GM10248 (cell line): Measurements from ENCODE around the gene SMAD3.

Experiments used
- CTCF ChIA-PET: fragments of 300-600 bp; sonication (Branson Sonifier 250); formaldehyde crosslinking; extraction: SDS; loops from one replicate; lab custom pipeline; 2021; ENCODE audit warnings: antibody characterized with exemption; lab: Yijun Ruan, JAX
- POLR2A ChIA-PET: fragments of 350-650 bp; sonication (Branson Sonifier 250); formaldehyde crosslinking; extraction: SDS; loops from one replicate; lab custom pipeline; 2020; ENCODE audit warnings: antibody characterized with exemption; lab: Yijun Ruan, JAX
- DNase-seq: peaks from one replicate; pipeline ENCODE4 v3.0.0; 2012; ENCODE audit errors: extremely low spot score
- TF ChIP-seq, protein P1 (sequence below): IDR thresholded peaks from 2 replicates; pipeline ENCODE4 v1.5.1; 2012; ENCODE audit warnings: mild to moderate bottlenecking, low read depth; ENCODE audit errors: extremely low read depth, missing control alignments, control extremely low read depth

Gene SMAD3

DNA sequence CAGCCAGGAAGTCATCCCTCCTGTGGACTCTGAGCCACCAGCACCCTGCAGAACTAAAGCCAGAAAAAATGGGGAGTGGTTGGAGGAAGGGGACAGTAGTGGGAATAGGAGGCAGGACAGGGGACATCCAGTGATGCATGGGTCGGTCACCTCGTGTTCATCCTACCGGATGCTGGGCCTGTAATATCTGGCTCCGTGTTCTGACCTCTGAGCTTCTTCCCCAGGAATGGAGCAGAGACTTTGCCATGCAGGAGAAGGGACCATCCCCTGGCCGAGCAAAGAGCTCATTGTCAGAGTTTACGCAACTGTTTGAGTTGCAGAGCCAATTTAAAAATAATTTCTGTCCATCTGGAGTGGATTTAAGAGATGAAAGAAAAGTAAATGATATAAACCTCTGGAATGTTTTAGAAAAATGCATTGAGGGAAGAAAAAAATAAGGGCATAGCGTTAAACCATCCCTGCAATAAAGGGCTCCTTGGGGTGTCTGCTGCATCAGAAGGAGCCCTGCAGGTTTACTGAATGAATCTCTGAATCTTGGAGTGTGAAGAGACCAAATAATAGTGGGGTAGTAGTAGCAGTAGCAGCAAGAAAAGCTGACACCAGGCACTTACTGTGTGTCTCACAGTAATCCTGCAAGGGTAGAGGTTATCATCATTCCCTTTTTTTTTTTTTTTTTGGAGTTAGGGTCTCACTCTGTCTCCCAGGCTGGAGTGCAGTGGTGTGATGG, 118.2 kb downstream of the SMAD3 start:
- ChIA-PET POLR2A (no interaction called here), CTCF (interaction anchor here (1.3 to 1.8 kb wide), 2 partner anchors 15 to 237 kb away, joined by 5 to 6 read pairs; no protein-coding TSS in a partner anchor)
- no peak for DNase-seq
- TF ChIP-seq, protein P1, sequence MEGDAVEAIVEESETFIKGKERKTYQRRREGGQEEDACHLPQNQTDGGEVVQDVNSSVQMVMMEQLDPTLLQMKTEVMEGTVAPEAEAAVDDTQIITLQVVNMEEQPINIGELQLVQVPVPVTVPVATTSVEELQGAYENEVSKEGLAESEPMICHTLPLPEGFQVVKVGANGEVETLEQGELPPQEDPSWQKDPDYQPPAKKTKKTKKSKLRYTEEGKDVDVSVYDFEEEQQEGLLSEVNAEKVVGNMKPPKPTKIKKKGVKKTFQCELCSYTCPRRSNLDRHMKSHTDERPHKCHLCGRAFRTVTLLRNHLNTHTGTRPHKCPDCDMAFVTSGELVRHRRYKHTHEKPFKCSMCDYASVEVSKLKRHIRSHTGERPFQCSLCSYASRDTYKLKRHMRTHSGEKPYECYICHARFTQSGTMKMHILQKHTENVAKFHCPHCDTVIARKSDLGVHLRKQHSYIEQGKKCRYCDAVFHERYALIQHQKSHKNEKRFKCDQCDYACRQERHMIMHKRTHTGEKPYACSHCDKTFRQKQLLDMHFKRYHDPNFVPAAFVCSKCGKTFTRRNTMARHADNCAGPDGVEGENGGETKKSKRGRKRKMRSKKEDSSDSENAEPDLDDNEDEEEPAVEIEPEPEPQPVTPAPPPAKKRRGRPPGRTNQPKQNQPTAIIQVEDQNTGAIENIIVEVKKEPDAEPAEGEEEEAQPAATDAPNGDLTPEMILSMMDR, result no peak

DNA sequence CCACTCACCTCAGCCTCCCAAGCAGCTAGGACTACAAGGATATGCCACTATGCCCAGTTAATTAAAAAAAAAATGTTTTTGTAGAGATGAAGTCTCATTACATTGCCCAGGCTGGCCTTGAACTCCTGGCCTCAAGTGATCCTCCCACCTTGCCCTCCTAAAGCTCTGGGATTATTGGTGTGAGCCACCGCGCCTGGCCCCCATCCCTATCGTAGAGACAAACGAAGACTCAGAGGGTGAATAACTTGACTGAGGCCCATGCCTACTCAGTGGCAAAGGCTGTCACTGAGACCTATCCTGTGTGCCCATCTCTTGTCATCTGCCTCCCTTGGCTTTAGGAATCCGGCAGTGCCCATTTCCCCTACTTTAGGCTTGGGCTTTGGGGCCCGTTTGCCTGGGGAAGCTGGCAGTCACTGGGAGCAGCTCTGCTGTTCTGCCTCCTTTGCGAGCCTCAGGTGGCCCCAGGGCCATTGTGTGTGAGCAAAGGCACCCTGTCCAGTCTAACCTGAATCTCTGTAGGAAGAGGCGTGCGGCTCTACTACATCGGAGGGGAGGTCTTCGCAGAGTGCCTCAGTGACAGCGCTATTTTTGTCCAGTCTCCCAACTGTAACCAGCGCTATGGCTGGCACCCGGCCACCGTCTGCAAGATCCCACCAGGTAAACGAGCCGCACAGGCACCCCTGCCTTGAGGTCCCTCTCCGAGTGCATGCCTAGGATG, 119.0 kb downstream of the SMAD3 start:
- POLR2A ChIA-PET, result no interaction called here
- TF ChIP-seq, protein P1, result no peak
- no peak for DNase-seq
- CTCF ChIA-PET, result interaction anchor here (1.3 kb wide), 1 partner anchor 14 kb away, joined by 6 read pairs; no protein-coding TSS in a partner anchor

DNA sequence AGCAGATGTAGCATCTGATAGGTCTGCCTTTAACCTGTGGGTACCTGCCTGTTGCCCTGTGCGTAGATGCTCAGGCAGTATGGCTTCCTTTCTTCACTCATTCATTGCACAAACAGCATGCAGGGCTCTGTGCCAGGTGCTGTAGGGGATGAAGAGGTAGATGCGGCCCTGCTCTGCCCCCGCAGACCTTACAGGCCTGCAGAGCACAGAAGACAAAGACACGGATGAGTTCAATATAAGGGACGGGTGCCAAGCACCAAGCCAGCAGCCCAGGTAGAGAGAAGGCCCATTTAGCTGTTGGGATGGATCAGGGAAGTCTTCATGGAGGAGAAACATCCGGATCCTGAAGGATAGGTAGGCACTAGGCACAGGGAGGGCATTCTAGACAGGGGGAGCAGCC, 119.6 kb downstream of the SMAD3 start:
- no peak for DNase-seq
- TF ChIP-seq, protein P1, result no peak
- POLR2A ChIA-PET, result no interaction called here
- CTCF ChIA-PET, result no interaction called here

DNA sequence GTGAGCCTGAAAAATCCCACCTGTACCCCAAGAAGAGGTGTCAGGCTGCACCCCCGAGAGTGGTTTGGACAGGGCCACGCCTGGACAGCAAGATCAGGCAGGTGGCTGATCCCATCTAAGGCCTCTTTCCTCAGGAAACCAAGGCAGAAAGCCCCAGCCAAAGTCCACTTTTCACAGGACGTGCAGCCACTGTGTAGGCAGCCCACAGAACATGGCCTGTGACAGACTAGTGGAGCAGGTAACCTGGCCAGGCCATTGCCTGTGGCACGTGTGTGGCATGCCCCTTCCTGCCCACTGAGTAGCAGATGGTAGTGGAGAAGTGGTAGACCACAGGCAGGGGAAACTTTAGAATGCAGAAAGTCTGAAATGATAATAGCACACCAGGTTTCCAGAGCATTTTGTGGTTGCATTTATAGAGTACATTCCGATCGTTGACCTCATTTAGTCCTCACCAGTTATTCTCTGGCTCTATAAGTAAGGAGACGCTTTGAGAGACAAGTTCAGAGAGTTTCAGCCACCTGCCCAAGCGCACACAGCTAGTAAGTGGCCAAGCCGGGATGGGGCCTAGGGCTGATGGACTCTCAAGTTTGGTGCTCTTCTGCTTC, 120.3 kb downstream of the SMAD3 start:
- TF ChIP-seq, protein P1, result no peak
- ChIA-PET POLR2A (no interaction called here), CTCF (interaction anchor here (2.1 kb wide), 1 partner anchor 14 kb away, joined by 6 read pairs; no protein-coding TSS in a partner anchor)
- no peak for DNase-seq

DNA sequence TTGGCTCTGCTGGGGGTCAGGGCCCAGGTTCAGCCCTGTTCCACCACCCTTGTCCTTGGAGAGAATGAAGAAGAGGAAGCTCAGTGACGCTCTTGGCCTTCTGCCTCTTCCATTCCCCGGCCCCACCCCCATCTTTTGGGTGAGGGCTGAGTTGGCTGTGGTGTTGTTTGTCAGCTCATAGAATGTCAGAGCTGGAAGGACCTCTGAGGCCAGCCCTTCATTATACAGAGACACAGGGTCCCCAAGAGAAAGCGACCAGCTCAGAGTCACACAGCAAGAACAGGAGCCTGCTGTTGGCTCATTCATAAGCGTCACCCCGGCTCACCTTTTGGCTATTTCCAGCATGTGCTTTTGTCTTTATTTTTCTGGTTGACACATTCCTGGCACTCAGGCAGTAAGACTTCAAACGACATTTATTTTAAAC, 120.8 kb downstream of the SMAD3 start:
- ChIA-PET POLR2A (no interaction called here), CTCF (interaction anchor here (1.3 to 2.1 kb wide), 2 partner anchors 13 to 22 kb away, joined by 4 to 6 read pairs; no protein-coding TSS in a partner anchor)
- DNase-seq, result no peak
- TF ChIP-seq, protein P1, result no peak

DNA sequence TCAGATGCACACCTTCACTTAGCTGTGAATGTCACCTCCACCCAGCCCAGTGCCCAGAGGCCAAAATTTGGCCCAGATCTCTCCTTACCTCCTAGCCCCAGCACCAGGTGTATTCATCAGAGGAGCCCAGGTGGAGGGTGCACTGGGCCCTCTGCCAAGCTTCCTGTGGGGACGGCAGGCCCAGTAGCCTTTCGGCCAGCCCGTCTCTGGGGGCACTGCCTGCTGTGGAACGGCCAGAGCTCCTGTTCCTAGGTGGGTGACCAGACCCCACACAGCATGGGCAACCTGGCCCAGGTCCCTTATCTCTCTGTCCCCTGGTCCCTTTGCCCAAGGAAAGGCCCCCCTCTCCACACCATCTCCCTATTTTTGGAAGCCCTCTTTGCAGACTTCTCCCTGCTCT, 121.3 kb downstream of the SMAD3 start:
- DNase-seq, result no peak
- POLR2A ChIA-PET, result no interaction called here
- CTCF ChIA-PET, result interaction anchor here (1.1 to 2.1 kb wide), 3 partner anchors 10 to 21 kb away, joined by 3 to 6 read pairs (median 4); no protein-coding TSS in a partner anchor
- TF ChIP-seq, protein P1, result no peak
